Right lobe of liver (tissue), 6 donors: ENCODE data around the gene RASGRP2. TPM values are rescaled to one million over a fixed set of nuclear protein-coding genes. Genes with fewer than 3 reads are reported as not detected.
A peak's percentile ranks its signal among the peaks of the same experiment; 100 is the strongest.

Experiments
- ATAC-seq, 4 donors: fragments of 200-7000 bp; cut with Tn5 transposase; one replicate each; pipeline ENCODE4 v1.9.1; 2020; ENCODE audit warnings: mild to moderate bottlenecking in 4 of 4, moderate library complexity in 4 of 4
- DNase-seq, 3 donors: peaks; one replicate each; pipeline ENCODE4 v3.0.0-alpha.2; 2020
- H3K27ac ChIP-seq, 3 donors: fragments of 200-600 bp; one replicate each; pipeline ENCODE4 v1.8.0; 2022
- H3K27me3 ChIP-seq, 2 donors: fragments of 200-600 bp; one replicate each; pipeline ENCODE4 v1.8.0; 2022
- H3K36me3 ChIP-seq, 4 donors: fragments of 200-600 bp; sonication (generic) in 1 of 4; one replicate each; pipeline versions ENCODE4 v1.5.1 to v1.8.0; 2017 to 2022; ENCODE audit warnings: control low read depth in 1 of 4
- H3K4me1 ChIP-seq, 4 donors: fragments of 200-600 bp; sonication (generic) in 1 of 4; one replicate each; pipeline versions ENCODE4 v1.5.1 to v1.8.0; 2017 to 2022; ENCODE audit warnings: control low read depth in 1 of 4
- H3K4me3 ChIP-seq, 3 donors: fragments of 200-600 bp; one replicate each; pipeline ENCODE4 v1.8.0; 2022
- H3K9me3 ChIP-seq, 4 donors: fragments of 200-600 bp; sonication (generic) in 1 of 4; one replicate each; pipeline versions ENCODE4 v1.5.1 to v1.8.0; 2017 to 2022; ENCODE audit warnings: control low read depth in 1 of 4
- POLR2A ChIP-seq: fragments of 450-650 bp; IDR thresholded peaks from one replicate; pipeline ENCODE4 v1.6.1; 2017; ENCODE audit warnings: antibody characterized with exemption, mild to moderate bottlenecking
- WGBS: methylation state at CpG from one replicate; pipeline ENCODE4 v1.1.6; 2018; ENCODE audit warnings: low coverage, low lambda C conversion rate; ENCODE audit not compliant: insufficient coverage; ENCODE audit errors: missing lambda C conversion rate; 5-methylcytosine and 5-hydroxymethylcytosine counted together
- intact Hi-C, 2 donors: fragments of 100-400 bp; cut with DNase I; formaldehyde crosslinking; loops; one replicate each; pipeline versions ENCODE4 v1.11.2 to v1.14.1; 2022
- total RNA-seq, 6 experiments: library from RNA; depleted of rRNA in 2 of 6; stranded (reverse); fragments of >200 nt in 2 of 6; fragmentation: NEBNext Ultra II Directional in 3 of 6; extraction: Animal tissue kit (Norgen Biotek cat#: 25700) in 3 of 6; gene quantifications; one replicate each; pipeline versions ENCODE4 v1.1.0 to v1.2.4, GENCODE V29; 2016 to 2023
- TF ChIP-seq, protein P1 (sequence below), 4 donors: fragments of 200-600 bp in 3 of 4; fragments of 450-650 bp in 1 of 4; IDR thresholded peaks; one replicate each; pipeline versions ENCODE4 v1.5.1 to v1.8.0; 2016 to 2022; ENCODE audit warnings: antibody characterized with exemption in 4 of 4, mild to moderate bottlenecking in 2 of 4
- donor health status: DM: no; HTN: yes; CAD: no.
- donor health status: DM: no; HTN: no; CAD: no.
- donor health status: DM: no; HTN: no; CAD: no.
- donor health status: DM: no; HTN: yes; CAD: no.
- donor health status: DM: no; HTN: yes; CAD: no.

RASGRP2 gene
- total RNA-seq, 6 experiments from 2014 or later: 1.6 to 8.1 (median 3.2) TPM

DNA sequence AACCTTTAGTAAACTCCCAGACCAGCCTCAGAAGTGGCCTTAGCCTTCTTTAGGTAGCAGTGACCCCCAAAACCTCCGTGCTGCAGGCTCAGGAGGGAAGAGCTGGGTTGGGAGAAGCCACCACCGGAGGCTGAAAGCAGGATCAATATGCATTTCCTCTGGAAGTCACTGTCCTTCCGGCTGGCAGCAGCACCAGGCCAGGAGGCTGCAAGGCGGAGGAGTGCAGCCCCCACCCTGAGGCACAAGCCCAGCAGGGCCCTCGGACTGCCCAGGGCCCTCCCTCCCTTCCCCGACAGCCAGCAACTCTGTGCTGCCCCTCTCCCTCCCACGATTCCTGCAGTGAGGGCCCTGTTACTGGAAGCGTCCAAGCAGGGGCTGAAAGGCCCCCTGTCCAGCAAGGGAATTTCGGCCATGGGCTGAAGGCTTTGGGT lies 17.7 kb downstream of the RASGRP2 start:
- H3K4me1 ChIP-seq: peaks cover 0 to 41% (median 11%) of the 10 kb centered on the region in 4 donors
- 37% methylated on average over 6 of the region's 9 CpGs for WGBS
- H3K4me3 ChIP-seq: no peak overlapping the region
- DNase-seq (no peak), ATAC-seq (no peak)
- no peaks in the 10 kb centered on the region for H3K27me3 ChIP-seq
- intact Hi-C loops: no loop called here
- no peaks in the 10 kb centered on the region for H3K9me3 ChIP-seq
- no peak for TF ChIP-seq POLR2A
- TF ChIP-seq, protein P1, sequence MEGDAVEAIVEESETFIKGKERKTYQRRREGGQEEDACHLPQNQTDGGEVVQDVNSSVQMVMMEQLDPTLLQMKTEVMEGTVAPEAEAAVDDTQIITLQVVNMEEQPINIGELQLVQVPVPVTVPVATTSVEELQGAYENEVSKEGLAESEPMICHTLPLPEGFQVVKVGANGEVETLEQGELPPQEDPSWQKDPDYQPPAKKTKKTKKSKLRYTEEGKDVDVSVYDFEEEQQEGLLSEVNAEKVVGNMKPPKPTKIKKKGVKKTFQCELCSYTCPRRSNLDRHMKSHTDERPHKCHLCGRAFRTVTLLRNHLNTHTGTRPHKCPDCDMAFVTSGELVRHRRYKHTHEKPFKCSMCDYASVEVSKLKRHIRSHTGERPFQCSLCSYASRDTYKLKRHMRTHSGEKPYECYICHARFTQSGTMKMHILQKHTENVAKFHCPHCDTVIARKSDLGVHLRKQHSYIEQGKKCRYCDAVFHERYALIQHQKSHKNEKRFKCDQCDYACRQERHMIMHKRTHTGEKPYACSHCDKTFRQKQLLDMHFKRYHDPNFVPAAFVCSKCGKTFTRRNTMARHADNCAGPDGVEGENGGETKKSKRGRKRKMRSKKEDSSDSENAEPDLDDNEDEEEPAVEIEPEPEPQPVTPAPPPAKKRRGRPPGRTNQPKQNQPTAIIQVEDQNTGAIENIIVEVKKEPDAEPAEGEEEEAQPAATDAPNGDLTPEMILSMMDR (IDR thresholded peaks at IDR 0.05): no peak
- H3K27ac ChIP-seq: no peak overlapping the region
- no peaks in the 10 kb centered on the region for H3K36me3 ChIP-seq

DNA sequence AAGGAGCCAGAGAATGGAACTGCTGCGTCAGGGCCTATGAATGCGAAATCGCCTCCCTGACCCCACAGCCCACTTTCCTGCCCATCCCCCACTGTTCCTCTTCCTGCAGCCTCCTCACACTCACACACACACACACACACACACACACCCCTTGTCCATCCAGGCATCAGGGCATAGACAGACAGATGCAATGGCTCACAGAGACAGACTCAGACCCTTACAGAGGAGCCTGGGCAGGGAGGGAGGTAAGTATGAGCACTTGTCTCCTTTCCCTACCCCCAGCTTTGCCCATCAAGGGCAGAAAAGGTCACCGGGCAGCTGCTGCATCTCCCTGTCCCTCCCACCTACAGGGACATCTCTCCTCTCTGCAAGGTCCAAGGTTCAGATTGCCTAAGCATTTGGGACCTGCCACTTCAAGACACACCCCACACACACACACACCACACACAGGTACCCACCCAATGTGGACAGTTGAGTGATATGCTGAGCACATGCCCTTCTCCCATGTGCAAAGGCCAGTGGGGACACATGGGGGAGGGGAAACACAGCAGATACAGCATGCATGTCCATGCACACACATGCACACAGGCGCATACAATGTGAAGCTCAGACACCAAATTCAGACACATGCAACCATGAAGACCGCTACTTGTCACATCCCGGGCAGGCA lies 18.9 kb downstream of the RASGRP2 start:
- no peaks in the 10 kb centered on the region for H3K36me3 ChIP-seq
- peaks cover 0 to 41% (median 11%) of the 10 kb centered on the region in 4 donors for H3K4me1 ChIP-seq
- ATAC-seq (peak; percentile 69 to 80 (median 74)), DNase-seq (peak in 2 of 3 donors; percentile 78 to 81)
- H3K27me3 ChIP-seq: no peaks in the 10 kb centered on the region
- H3K4me3 ChIP-seq: no peak overlapping the region
- WGBS: 0% methylated on average over 1 of the region's 7 CpGs
- no peaks in the 10 kb centered on the region for H3K9me3 ChIP-seq
- intact Hi-C loops: no loop called here
- H3K27ac ChIP-seq: no peak overlapping the region
- TF ChIP-seq POLR2A: no peak
- TF ChIP-seq, protein P1 (IDR thresholded peaks at IDR 0.05): no peak

GRCh38 chr11:64723907-64724862 lies 19.8 kb downstream of the RASGRP2 start:
- Histone ChIP-seq H3K27ac (no peak overlapping the region), H3K27me3 (no peaks in the 10 kb centered on the region), H3K36me3 (no peaks in the 10 kb centered on the region), H3K4me3 (no peak overlapping the region), H3K4me1 (peaks cover 0 to 41% (median 11%) of the 10 kb centered on the region in 4 donors), H3K9me3 (no peaks in the 10 kb centered on the region)
- DNase-seq (no peak), ATAC-seq (no peak)
- TF ChIP-seq, protein P1 (IDR thresholded peaks at IDR 0.05): no peak
- no peak for TF ChIP-seq POLR2A
- intact Hi-C loops: no loop called here
- WGBS: 20% methylated on average over 2 of the region's 9 CpGs

DNA sequence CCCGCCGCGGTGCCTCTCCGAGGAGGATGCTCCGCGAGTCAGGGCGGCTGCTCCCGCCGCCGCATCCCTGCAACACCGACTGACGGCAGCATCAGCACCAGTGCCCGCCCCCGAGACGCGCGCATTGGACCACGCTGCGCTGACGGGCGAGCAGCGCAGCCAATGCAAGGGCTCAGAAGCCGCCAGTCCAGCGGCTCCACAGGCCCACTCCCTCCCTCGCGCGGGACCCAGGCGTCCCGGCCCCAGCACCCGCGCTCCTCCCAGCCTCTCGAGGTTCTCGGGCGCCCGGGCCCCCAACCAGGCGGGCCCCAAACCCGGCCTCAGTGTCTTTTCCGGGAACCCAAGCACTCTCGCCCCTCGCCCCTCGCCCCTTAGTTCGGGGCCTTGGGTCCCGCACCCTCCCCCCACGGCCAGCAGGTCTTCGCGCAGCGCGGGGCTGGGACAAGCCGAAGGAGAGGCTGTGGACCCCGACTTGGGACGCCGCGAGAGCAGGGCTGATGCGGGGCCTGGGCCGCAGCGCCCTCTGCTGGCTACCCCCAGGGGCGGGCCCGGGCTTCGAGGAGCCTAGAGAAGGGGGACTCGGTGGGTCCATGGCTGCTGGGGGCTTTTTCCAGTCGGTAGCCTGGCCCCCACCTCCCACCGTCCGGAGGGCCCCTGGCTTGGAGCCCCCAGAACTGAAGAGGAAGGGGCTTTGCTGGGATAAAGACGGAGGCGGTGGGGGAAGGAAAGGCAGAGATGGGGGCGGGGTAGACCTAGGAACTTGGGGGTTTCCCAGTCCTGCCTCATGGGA lies 20.6 kb downstream of the RASGRP2 start, which contains the start of gene NRXN2:
Gene NRXN2, minus strand, starts transcription at position 81 of the 790 bp plus-strand sequence. CDS start 9,498 bp downstream, outside the sequence.
- H3K4me1 ChIP-seq: peaks cover 0 to 41% (median 11%) of the 10 kb centered on the region in 4 donors
- H3K9me3 ChIP-seq: no peaks in the 10 kb centered on the region
- WGBS: 34% methylated on average over 4 of the region's 66 CpGs
- intact Hi-C loops: no loop called here
- peak; percentile 80 to 86 (median 84) for ATAC-seq
- H3K27me3 ChIP-seq: no peaks in the 10 kb centered on the region
- H3K36me3 ChIP-seq: no peaks in the 10 kb centered on the region
- no peak for TF ChIP-seq POLR2A
- TF ChIP-seq, protein P1 (IDR thresholded peaks at IDR 0.05): peak; percentile 66 to 93 (median 81)
- peak; percentile 77 to 89 (median 84) for DNase-seq
- H3K27ac ChIP-seq: no peak within 1 kb of the TSS
- H3K4me3 ChIP-seq: peak within 1 kb of the TSS; percentile 48 to 63 (median 53)
